ENCODE results near the gene TBCD. TPM values are rescaled to one million over a fixed set of nuclear protein-coding genes. Genes with fewer than 3 reads are reported as not detected.

Gene TBCD
- total and polyA plus RNA-seq, 9 of the 15 experiments (the other 6 are each of a cell fraction or from before 2014, with no cell fraction given), result 8.9 to 98.5 (median 28.0) TPM

GRCh38 chr17:82878527-82878926 lies 126.7 kb downstream of the TBCD start:
- ATAC-seq (no peak), DNase-seq (ENCODE audit: extremely low read depth in 1 of 4, low spot score in 3 of 4) (no peak), FAIRE-seq (no peak)
- no TSS peak for BruUV-seq (replicated peaks)
- H2AFZ ChIP-seq (ENCODE audit: low read depth, low read length), result no peak overlapping the region
- no peak overlapping the region for H3K4me2 ChIP-seq (ENCODE audit: insufficient read depth, low read length)
- intact Hi-C loops (cut with micrococcal nuclease) (no loop called here), in situ Hi-C loops (cut with MboI) (no loop called here)
- H3K79me2 ChIP-seq (ENCODE audit: control insufficient read depth, insufficient read depth, low read length), result peaks cover 28% of the 10 kb centered on the region
- no peaks in the 10 kb centered on the region for H3K9me1 ChIP-seq (ENCODE audit: control insufficient read depth, insufficient read depth, low read length)
- no peaks in the 10 kb centered on the region for H4K20me1 ChIP-seq (replicated peaks; ENCODE audit: control insufficient read depth, insufficient read depth, low read length)
- no peaks in the 10 kb centered on the region for H3K27me3 ChIP-seq (ENCODE audit: control insufficient read depth in 2 of 2, insufficient read depth in 2 of 2, low read length in 2 of 2)
- peaks cover 17 to 61% of the 10 kb centered on the region in 2 experiments; a peak in 4 of 5 replicates for H3K4me1 ChIP-seq (replicated peaks in 1 of 2; ENCODE audit: control insufficient read depth in 2 of 2, insufficient read depth in 2 of 2, low read length in 2 of 2)
- ChIA-PET POLR2A (interaction anchor here (0.7 kb wide), 1 partner anchor 94 kb away, joined by 4 read pairs; no protein-coding TSS in a partner anchor), CTCF (ENCODE audit: low intra/inter-chr PET ratio) (no interaction called here)
- H3K27ac ChIP-seq (ENCODE audit: extremely low read depth, low read depth, low read length), result no peak overlapping the region
- no peaks in the 10 kb centered on the region for H3K9me3 ChIP-seq (replicated peaks; ENCODE audit: control insufficient read depth, insufficient read depth, low read depth, low read length)
- no peak overlapping the region for H3K4me3 ChIP-seq
- 89% methylated on average over 9 of the region's 9 CpGs for WGBS (ENCODE audit: insufficient coverage, low coverage, missing lambda C conversion rate)
- TF ChIP-seq CEBPG (CRISPR knock-in tag; IDR thresholded peaks at IDR 0.05), result no peak
- 0 out of 4 replicates have a peak, but pooled peaks of 1 of the 2 experiments have one; percentile 10 for TF ChIP-seq CEBPG (tag; conservative IDR thresholded peaks at IDR 0.05 in 1 of 2, IDR thresholded peaks at IDR 0.05 in 1 of 2)
- TF ChIP-seq PTBP1 (IDR thresholded peaks at IDR 0.05; ENCODE audit: low read depth, low read length), result no peak
- no peak for TF ChIP-seq HNRNPL (IDR thresholded peaks at IDR 0.05; ENCODE audit: low read depth, low read length)
- peaks cover 17% of the 10 kb centered on the region; the same call in 1 of the 3 replicates for H3K36me3 ChIP-seq (ENCODE audit: control insufficient read depth, insufficient read depth, low read length)
- H3K9ac ChIP-seq (ENCODE audit: insufficient read depth in 1 of 2, low read depth in 2 of 2, low read length in 2 of 2), result no peak overlapping the region

GRCh38 chr17:82879241-82879640 lies 127.4 kb downstream of the TBCD start:
- in situ Hi-C loops (cut with MboI), result no loop called here
- ATAC-seq, result no peak
- no peaks in the 10 kb centered on the region for H3K27me3 ChIP-seq (ENCODE audit: control insufficient read depth in 2 of 2, insufficient read depth in 2 of 2, low read length in 2 of 2)
- peaks cover 19% of the 10 kb centered on the region; the same call in 1 of the 3 replicates for H3K36me3 ChIP-seq (ENCODE audit: control insufficient read depth, insufficient read depth, low read length)
- H3K4me3 ChIP-seq, result no peak overlapping the region
- H3K9me3 ChIP-seq (replicated peaks; ENCODE audit: control insufficient read depth, insufficient read depth, low read depth, low read length), result no peaks in the 10 kb centered on the region
- WGBS (ENCODE audit: insufficient coverage, low coverage, missing lambda C conversion rate), result 88% methylated on average over 15 of the region's 15 CpGs
- H3K79me2 ChIP-seq (ENCODE audit: control insufficient read depth, insufficient read depth, low read length), result peaks cover 29% of the 10 kb centered on the region
- H3K4me2 ChIP-seq (ENCODE audit: insufficient read depth, low read length), result no peak overlapping the region
- intact Hi-C loops (cut with micrococcal nuclease), result no loop called here
- H3K27ac ChIP-seq (ENCODE audit: extremely low read depth, low read depth, low read length), result no peak overlapping the region
- POLR2A ChIA-PET, result interaction anchor here (0.6 kb wide), 1 partner anchor 158 kb away, joined by 5 read pairs; no protein-coding TSS in a partner anchor
- H3K4me1 ChIP-seq (replicated peaks in 1 of 2; ENCODE audit: control insufficient read depth in 2 of 2, insufficient read depth in 2 of 2, low read length in 2 of 2), result peaks cover 19 to 61% of the 10 kb centered on the region in 2 experiments
- no peaks in the 10 kb centered on the region for H4K20me1 ChIP-seq (replicated peaks; ENCODE audit: control insufficient read depth, insufficient read depth, low read length)
- no peak for DNase-seq (ENCODE audit: extremely low read depth in 1 of 4, low spot score in 3 of 4)
- BruUV-seq (replicated peaks), result no TSS peak
- CTCF ChIA-PET (ENCODE audit: low intra/inter-chr PET ratio), result no interaction called here
- H3K9ac ChIP-seq (ENCODE audit: insufficient read depth in 1 of 2, low read depth in 2 of 2, low read length in 2 of 2), result peak overlapping the region in 1 of 2 experiments; percentile 74; a peak in 2 of 4 replicates
- H2AFZ ChIP-seq (ENCODE audit: low read depth, low read length), result no peak overlapping the region
- H3K9me1 ChIP-seq (ENCODE audit: control insufficient read depth, insufficient read depth, low read length), result no peaks in the 10 kb centered on the region
- TF ChIP-seq SMARCA4 (IDR thresholded peaks at IDR 0.05), result no peak
- TF ChIP-seq GATAD2A (IDR thresholded peaks at IDR 0.05), result no peak
- no peak for TF ChIP-seq SNRNP70 (optimal IDR thresholded peaks at IDR 0.05; ENCODE audit: low read depth, low read length)
- TF ChIP-seq ZC3H11A (IDR thresholded peaks at IDR 0.05; ENCODE audit: low read depth, low read length), result no peak
- FAIRE-seq, result no peak
